Hindlimb muscle (tissue), 1 donor: ENCODE measurements around the gene ANTXR2. TPM values are rescaled to one million over a fixed set of nuclear protein-coding genes. Genes with fewer than 3 reads are reported as not detected.

Source experiments
- DNase-seq: peaks from one replicate; pipeline ENCODE4 v3.0.0-alpha.2; 2013
- polyA plus RNA-seq: library from polyadenylated mRNA; unstranded; fragments of 120-200 nt; gene quantifications from one replicate; pipeline ENCODE4 v1.2.1, GENCODE V29; 2013; ENCODE audit not compliant: insufficient read length

Gene ANTXR2
- polyA plus RNA-seq, 1 donor, result 94.7 TPM

DNA sequence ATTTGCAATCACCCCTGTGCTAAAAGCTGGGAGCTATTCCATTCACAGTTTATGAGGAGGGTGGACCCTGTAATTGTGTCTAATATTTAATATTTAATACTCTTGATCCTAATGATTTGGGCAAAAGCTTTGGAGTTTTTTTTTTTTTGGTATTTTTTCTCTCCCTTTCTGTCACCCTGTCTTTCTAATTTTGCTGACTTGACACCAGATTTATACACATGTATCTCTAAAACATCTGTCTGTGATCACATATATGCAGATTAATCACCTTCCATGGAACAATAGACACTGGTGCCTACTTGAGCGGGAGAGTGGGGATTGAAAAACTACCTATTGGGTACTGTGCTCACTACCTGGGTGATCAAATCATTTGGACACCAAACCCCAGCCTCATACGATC lies 18.7 kb upstream of the ANTXR2 start:
- no peak for DNase-seq

DNA sequence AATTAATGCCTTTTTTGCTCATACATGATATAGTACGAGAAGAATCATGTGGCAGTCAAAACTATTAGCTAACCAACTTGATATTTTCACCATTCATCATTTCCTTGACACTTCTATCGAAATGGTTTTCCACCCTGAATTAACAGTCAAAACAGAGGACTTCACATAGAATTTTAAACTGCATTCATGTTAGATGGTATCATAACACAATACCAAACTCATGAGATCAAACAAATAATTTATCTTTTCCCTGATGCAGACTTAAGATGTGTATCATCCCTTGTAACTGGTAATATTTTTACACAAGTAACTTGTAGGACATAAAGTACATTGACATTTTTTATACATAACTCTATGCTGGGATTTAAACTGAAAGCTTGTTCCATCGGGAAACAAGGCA lies 18.2 kb upstream of the ANTXR2 start:
- DNase-seq, result no peak

DNA sequence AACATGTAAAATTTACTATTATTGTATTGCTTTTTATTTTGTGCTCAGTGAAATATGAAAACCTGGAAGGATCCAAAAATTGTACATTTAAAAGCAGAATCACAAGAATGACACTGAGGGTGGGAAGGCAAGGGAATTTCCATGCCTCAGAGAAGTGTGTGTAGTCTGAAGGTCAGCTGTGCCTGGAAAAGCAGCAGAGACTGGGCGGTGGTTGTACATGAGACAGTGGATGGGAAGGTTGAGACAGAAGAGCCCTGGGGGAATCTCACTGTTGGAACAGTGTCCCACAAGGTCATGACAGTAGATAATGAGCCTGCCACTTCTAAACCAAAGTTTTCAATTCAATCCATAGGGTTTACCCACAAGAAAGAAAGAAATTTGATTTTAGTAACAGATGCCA lies 17.1 kb upstream of the ANTXR2 start:
- no peak for DNase-seq

- no peak for DNase-seq
These were observed 15.4 kb upstream of the ANTXR2 start for GRCh38 chr4:80088471-80088870.

DNA sequence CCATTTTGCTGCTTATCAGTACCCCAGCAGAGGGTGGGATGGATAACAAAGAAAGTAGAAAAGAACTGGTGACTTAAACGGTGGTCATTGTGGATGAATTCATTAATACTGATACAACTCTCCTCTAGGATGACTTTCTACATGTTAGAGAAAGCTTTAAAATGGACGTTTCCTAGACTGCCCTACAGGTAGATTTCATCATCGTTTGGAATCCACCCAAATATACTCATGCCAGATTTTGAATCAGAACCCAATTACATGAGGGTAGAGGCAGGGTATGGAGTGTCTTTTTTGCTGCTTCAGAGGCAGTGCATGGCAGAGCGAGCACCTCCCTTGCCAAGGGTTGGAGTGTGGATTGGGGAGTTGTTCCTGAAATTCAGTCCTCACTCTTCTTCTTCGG lies 13.3 kb upstream of the ANTXR2 start:
- DNase-seq, result no peak

GRCh38 chr4:80085081-80085480 lies 12.1 kb upstream of the ANTXR2 start:
- DNase-seq, result no peak

DNA sequence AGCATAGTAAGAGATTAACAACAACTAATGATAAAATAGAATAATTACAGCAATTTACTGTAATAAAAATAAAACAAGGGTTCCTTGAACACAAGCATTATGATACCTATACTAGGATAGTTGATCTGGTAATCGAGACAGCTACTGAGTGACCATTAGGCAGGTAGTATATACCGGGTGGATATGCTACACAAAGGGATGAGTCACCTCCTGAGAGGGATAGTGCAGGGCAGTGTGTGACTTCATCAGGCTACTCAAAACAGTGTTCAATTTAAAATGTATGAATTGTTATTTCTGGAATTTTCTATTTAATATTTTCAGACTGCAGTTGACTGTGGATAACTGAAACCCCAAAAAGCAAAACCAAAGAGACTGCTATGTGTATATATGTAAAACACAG lies 9.7 kb upstream of the ANTXR2 start:
- no peak for DNase-seq

GRCh38 chr4:80081566-80081965 lies 8.5 kb upstream of the ANTXR2 start:
- DNase-seq, result no peak

- no peak for DNase-seq
These were observed 6.4 kb upstream of the ANTXR2 start for GRCh38 chr4:80079255-80079923.

DNA sequence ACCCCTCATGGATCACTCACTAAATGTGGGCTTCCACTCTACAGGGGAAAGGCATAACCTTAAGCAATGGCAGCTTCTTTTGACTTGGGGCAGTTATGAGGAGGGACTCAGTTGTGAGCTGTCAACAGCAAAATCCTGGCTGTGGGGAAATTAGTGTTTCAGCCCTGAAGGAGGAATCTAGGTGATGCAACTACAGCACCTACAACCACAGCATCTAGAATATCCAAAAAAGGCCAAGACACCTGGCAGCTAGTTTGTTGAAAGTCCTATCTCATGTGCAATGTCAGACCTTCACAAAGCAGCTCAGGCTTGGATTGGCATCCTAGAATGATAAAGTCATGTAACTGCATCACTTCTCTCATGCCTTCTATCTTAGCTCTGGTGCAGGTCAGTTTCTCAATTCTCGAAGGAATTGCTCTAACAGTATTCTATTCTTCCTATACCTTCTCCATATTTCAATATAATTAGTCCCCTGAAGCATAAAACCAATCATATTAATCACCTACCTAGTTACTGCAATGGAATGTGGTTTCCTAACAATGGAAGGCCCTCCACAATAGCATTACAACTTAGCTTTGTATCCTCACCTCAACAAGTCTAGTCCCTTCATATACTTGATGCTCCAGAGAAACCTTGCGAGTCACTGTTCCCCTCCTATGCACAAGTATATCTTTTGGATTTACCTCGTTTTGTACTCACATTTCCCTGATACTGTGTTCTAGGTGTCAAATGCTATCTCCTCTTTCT lies 5.5 kb upstream of the ANTXR2 start:
- DNase-seq, result no peak

- no peak for DNase-seq
These were observed 4.6 kb upstream of the ANTXR2 start for GRCh38 chr4:80077639-80078038.

DNA sequence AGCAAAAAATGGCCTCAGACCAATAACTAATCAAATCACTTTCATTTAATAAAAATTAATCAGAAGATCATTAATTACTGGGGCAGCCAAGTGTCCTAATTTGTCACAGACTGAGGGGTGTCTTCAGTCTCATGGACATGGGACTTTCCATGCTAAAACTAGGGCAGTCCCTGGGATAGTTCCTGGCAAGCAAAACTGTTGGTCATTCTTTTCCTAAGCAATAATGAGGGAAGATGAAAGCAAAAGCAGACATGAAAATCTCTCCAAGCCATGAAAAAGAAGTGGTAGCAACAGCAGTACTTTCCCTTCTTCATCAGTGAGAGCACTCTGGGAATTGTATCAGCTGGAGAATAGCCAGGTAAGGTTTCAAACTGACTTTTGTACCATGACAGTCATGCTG lies 3.7 kb upstream of the ANTXR2 start:
- no peak for DNase-seq

DNA sequence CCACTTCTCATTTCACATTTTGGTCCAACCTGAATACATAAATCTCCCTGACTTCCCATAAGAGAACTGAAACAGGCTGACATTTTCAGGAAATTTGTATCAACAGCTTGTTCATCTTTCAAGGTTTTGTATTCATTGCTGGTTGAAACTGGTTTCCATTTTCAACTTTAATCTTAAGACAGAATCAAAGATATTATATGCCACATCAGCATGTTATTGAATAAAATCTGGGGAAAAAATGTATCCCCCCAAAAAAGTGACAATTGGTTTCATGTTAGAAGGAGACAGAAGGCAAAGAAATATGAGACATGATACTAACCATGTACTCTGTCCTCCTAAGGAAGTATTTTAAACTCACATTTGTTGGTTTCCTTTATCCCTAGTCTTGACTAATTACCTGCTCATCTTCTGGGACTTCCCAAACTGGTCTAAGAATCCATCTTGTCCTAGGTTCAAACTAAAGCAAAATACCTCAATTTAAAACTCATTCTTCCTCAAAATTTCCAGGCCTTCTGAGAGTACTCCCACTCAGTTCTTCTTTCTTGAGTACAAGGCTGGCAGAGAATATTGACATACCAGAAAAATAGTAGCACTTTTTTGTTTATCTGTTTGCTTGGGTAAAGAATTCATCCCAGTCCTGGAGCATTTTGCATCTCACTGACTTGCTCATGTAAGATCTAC lies 3.1 kb upstream of the ANTXR2 start:
- DNase-seq, result no peak

- no peak for DNase-seq
These were observed 1.6 kb upstream of the ANTXR2 start for GRCh38 chr4:80074651-80075050.

DNA sequence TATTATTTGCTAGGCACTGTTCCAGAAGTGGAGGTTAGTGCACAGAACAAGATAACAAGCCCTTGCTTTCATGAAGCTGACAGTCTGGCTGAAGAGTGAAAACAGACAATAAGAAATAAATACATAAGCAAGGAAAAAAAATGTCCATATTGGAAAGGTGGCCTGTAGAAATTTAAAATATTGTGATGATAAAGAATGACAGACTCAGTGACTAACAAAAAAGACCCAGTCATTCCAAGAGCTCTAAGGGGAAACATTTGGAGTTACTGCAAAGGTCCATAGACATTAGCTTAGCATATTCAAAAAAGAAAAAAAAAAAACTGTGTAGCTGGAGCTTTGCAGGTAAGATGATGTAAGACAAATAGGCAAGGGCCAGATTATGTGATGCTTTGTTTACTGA lies 1.0 kb upstream of the ANTXR2 start:
- DNase-seq, result no peak

- no peak for DNase-seq
These were observed 512 bp upstream of the ANTXR2 start for GRCh38 chr4:80073473-80074008.

- peak; percentile 53 for DNase-seq
These were observed 743 bp downstream of the ANTXR2 start for GRCh38 chr4:80072228-80072743.

GRCh38 chr4:80071604-80072227 lies 1.3 kb downstream of the ANTXR2 start:
- peak; percentile 11 for DNase-seq

GRCh38 chr4:80070880-80071603 lies 2.0 kb downstream of the ANTXR2 start:
- peak; percentile 37 for DNase-seq

DNA sequence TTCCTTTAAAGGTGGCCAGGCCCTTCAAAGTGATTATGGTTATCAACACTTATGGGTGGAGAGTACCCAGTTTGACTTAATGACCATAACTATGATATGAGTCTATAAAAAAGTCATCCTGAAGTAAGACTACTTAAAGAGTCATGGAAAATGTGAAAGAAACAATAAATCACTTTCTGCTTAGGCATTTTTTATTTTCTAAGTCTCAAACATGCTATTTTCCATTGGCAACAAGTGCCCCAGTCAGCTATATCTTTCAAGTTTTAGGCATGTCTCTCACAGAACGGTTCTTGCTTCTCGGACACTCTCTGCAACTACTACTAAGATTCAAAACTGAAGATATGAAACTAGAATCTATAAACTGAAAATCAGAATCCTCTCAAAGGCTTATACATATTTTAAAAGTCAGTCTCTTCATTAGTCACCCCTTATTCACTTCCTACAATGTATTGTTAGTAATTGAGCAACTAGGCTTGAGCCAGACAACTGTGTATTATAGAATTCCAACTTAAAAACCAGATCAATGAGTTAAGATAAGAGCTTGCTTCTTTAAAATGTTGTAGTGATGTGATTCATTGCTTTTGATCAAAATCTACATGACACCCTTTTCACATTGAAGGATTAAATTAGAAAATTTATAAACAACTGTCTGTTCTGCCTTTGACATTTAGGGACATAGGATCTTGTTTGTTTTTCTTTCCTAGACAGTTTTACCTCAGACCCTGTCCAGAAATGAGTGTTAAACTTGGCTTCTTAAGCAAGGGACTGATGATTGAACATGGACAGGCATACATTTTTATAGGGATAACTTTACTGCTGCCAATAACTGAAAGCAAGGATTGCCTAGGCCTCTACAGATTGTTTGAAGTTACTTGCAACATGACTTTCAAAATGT lies 2.9 kb downstream of the ANTXR2 start:
- no peak for DNase-seq
